ENCODE data around the gene DPP6.

GRCh38 chr7:154383045-154383444, 330.8 kb downstream of the DPP6 start:
- TF ChIP-seq EZH2phosphoT487 (IDR thresholded peaks at IDR 0.05; ENCODE audit: borderline replicate concordance, low read length) (no peak), CTCF (conservative IDR thresholded peaks at IDR 0.05; ENCODE audit: low read depth, low read length) (no peak)
